ENCODE data around the gene AJM1. TPM values are rescaled to one million over a fixed set of nuclear protein-coding genes. Genes with fewer than 3 reads are reported as not detected.

Gene AJM1
- polyA plus RNA-seq, 2 of the 4 experiments (the other 2 are of a cell fraction), result 0.76 to 3.0 TPM

DNA sequence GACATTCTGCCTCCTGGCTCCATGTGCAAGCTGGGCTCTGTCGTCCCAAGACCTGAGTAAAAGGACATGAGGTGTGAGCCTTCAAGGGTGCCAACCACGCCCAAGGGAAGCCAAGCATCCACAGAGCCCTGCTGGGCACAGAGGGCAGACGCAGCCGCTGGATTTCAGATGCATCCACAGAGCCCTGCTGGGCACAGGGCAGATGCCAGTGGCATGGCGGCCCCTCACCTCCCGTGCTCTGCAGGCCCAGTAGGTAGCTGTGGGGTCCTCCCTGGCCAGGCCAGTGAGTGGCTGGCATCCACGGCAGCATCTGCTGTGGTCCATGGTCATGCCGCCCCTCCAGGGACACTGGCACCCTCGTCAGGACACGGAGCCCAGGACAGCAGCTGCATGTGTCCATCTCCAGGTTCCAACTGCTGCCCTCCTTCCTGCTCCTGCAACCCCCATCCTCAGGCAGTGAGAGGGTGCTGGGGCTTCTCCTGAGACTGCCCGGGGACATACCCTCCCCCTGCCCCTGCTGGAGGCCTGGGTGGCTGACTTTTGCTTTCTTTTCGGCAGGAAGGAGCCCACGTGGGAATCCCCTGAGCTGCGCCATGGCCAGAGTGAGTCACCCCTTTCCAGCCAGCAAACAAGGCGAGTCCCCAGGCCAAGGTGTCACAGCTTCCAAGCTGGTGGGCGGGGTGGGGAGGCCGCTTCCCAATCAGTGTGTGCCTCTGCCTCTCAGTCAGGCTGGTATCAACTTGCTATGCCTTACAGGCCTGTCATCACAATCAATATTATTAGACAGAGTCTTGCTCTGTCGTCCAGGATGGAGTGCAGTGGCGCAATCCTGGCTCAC lies 40.0 kb downstream of the AJM1 start (continued):
- TF ChIP-seq EHMT2 (IDR thresholded peaks at IDR 0.05; ENCODE audit: low read depth) (no peak), CTCF (IDR thresholded peaks at IDR 0.05) (no peak), HDAC2 (IDR thresholded peaks at IDR 0.05) (no peak), CHD2 (IDR thresholded peaks at IDR 0.05; ENCODE audit: low read length, partially characterized antibody) (peak; percentile 12), MAFK (IDR thresholded peaks at IDR 0.05; ENCODE audit: partially characterized antibody) (no peak), HOXA7 (CRISPR knock-in tag; IDR thresholded peaks at IDR 0.05) (0 out of 2 replicates have a peak, but pooled peaks have one; percentile 24), ELK1 (IDR thresholded peaks at IDR 0.05; ENCODE audit: low read depth, low read length) (no peak), ESRRA (IDR thresholded peaks at IDR 0.05; ENCODE audit: borderline replicate concordance, low read length) (no peak), HES2 (IDR thresholded peaks at IDR 0.05) (no peak), KDM5A (IDR thresholded peaks at IDR 0.05) (no peak), NPAS2 (CRISPR knock-in tag; IDR thresholded peaks at IDR 0.05; ENCODE audit: borderline replicate concordance) (no peak), POLR2A (IDR thresholded peaks at IDR 0.05; ENCODE audit: low read length) (peak; percentile 65; the same call in 1 of the 2 replicates), ATOH8 (CRISPR knock-in tag; IDR thresholded peaks at IDR 0.05; ENCODE audit: low read depth) (no peak), POLR2AphosphoS2 (conservative IDR thresholded peaks at IDR 0.05; ENCODE audit: low read length) (no peak), USF2 (IDR thresholded peaks at IDR 0.05) (peak; percentile 59), EHF (CRISPR knock-in tag; IDR thresholded peaks at IDR 0.05) (no peak), CHD4 (IDR thresholded peaks at IDR 0.05; ENCODE audit: borderline replicate concordance) (no peak), FOXS1 (CRISPR knock-in tag; IDR thresholded peaks at IDR 0.05) (no peak), CBX2 (IDR thresholded peaks at IDR 0.05; ENCODE audit: borderline replicate concordance, low read depth) (no peak), RCOR1 (IDR thresholded peaks at IDR 0.05; ENCODE audit: low read depth, low read length) (no peak), KDM1A (IDR thresholded peaks at IDR 0.05; ENCODE audit: low read depth) (no peak), RFX5 (IDR thresholded peaks at IDR 0.05) (no peak), MAZ (IDR thresholded peaks at IDR 0.05; ENCODE audit: borderline replicate concordance, low read depth, low read length) (no peak), ZNF302 (CRISPR knock-in tag; IDR thresholded peaks at IDR 0.05) (no peak), MYC (IDR thresholded peaks at IDR 0.05; ENCODE audit: borderline replicate concordance, low read length) (peak; percentile 88), BHLHE40 (IDR thresholded peaks at IDR 0.05; ENCODE audit: low read depth, low read length) (no peak), SMC3 (IDR thresholded peaks at IDR 0.05) (peak; percentile 7; the same call in 1 of the 3 replicates), JUNB (IDR thresholded peaks at IDR 0.05) (peak; percentile 52; the same call in 1 of the 2 replicates), EP300 (IDR thresholded peaks at IDR 0.05) (peak; percentile 32 to 77; a peak in 1 of 5 replicates), ZSCAN20 (CRISPR knock-in tag; IDR thresholded peaks at IDR 0.05) (no peak), ZFP36 (IDR thresholded peaks at IDR 0.05; ENCODE audit: borderline replicate concordance, partially characterized antibody) (no peak)
- TF ChIP-seq, protein P1, sequence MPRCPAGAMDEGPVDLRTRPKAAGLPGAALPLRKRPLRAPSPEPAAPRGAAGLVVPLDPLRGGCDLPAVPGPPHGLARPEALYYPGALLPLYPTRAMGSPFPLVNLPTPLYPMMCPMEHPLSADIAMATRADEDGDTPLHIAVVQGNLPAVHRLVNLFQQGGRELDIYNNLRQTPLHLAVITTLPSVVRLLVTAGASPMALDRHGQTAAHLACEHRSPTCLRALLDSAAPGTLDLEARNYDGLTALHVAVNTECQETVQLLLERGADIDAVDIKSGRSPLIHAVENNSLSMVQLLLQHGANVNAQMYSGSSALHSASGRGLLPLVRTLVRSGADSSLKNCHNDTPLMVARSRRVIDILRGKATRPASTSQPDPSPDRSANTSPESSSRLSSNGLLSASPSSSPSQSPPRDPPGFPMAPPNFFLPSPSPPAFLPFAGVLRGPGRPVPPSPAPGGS (IDR thresholded peaks at IDR 0.05), result no peak
- TF ChIP-seq, protein P2, sequence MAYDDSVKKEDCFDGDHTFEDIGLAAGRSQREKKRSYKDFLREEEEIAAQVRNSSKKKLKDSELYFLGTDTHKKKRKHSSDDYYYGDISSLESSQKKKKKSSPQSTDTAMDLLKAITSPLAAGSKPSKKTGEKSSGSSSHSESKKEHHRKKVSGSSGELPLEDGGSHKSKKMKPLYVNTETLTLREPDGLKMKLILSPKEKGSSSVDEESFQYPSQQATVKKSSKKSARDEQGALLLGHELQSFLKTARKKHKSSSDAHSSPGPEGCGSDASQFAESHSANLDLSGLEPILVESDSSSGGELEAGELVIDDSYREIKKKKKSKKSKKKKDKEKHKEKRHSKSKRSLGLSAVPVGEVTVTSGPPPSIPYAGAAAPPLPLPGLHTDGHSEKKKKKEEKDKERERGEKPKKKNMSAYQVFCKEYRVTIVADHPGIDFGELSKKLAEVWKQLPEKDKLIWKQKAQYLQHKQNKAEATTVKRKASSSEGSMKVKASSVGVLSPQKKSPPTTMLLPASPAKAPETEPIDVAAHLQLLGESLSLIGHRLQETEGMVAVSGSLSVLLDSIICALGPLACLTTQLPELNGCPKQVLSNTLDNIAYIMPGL (CRISPR knock-in tag; IDR thresholded peaks at IDR 0.05; ENCODE audit: borderline replicate concordance), result no peak
- TF ChIP-seq, protein P3, sequence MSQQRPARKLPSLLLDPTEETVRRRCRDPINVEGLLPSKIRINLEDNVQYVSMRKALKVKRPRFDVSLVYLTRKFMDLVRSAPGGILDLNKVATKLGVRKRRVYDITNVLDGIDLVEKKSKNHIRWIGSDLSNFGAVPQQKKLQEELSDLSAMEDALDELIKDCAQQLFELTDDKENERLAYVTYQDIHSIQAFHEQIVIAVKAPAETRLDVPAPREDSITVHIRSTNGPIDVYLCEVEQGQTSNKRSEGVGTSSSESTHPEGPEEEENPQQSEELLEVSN (IDR thresholded peaks at IDR 0.05; ENCODE audit: borderline replicate concordance, low read depth), result peak; percentile 75
